Hepatocyte (in vitro differentiated cells): ENCODE results near the gene C2CD3.

Experiments
- EZH2 ChIP-seq: fragments of 200-600 bp; sonication (generic); IDR thresholded peaks from 2 replicates; pipeline ENCODE4 v1.6.1; 2016; ENCODE audit warnings: antibody characterized with exemption, mild to moderate bottlenecking, borderline replicate concordance
- EZH2phosphoT487 ChIP-seq: fragments of 200-600 bp; sonication (generic); IDR thresholded peaks from one replicate; pipeline ENCODE4 v1.6.1; 2018; ENCODE audit warnings: antibody characterized with exemption, mild to moderate bottlenecking, low read depth, moderate library complexity; ENCODE audit not compliant: unreplicated experiment, severe bottlenecking
- TF ChIP-seq, protein P1 (sequence below): fragments of 200-600 bp; sonication (generic); IDR thresholded peaks from 2 replicates; pipeline ENCODE4 v1.5.1; 2016; ENCODE audit warnings: antibody characterized with exemption, mild to moderate bottlenecking; ENCODE audit not compliant: poor library complexity

DNA sequence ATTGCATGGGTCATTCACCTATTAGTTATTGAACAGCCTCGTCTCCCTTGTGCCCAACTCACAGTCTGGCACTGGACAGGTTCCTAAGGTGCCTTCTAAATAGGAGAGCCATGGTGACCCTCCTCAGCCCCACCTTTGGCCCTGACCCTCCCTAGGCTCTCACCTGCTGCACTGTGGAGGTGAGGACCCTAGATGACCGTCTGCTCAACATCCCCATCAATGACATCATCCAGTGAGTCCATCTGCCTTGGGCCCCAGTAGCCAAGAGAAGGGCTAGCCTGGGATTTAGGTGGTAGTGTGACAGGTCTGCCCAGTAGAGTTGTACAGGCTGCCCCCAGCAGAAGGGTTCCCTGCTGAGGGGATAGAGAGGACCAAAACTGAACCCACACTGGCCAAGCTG is 201.7 kb downstream of the C2CD3 start:
- TF ChIP-seq, protein P1, sequence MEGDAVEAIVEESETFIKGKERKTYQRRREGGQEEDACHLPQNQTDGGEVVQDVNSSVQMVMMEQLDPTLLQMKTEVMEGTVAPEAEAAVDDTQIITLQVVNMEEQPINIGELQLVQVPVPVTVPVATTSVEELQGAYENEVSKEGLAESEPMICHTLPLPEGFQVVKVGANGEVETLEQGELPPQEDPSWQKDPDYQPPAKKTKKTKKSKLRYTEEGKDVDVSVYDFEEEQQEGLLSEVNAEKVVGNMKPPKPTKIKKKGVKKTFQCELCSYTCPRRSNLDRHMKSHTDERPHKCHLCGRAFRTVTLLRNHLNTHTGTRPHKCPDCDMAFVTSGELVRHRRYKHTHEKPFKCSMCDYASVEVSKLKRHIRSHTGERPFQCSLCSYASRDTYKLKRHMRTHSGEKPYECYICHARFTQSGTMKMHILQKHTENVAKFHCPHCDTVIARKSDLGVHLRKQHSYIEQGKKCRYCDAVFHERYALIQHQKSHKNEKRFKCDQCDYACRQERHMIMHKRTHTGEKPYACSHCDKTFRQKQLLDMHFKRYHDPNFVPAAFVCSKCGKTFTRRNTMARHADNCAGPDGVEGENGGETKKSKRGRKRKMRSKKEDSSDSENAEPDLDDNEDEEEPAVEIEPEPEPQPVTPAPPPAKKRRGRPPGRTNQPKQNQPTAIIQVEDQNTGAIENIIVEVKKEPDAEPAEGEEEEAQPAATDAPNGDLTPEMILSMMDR, result no peak
- no peak for TF ChIP-seq EZH2
- TF ChIP-seq EZH2phosphoT487, result no peak
